ENCODE data around the gene PRPH.
"Not testable (repeated sequence)": the region's sequence is repeated elsewhere in the genome, so short reads cannot be mapped to it uniquely, and the experiment has no call there.

The PRPH gene

DNA sequence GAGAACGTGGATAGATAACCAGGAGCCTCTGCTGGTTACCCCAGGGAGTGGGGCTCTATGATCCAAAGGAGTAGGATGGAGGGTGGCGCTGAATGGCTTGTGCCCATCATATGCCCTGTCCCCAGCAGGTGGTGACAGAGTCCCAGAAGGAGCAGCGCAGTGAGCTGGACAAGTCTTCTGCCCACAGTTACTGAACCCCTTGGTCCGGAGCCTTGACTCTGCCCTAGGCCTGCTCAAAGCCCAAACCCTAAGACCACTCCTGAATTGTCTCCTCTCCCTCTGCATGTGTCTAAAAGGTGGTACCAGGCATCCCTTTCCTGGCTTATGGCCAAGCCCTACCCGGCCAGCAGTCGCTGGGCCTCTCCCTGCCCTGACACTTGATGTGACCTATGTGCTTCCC, 3.2 kb downstream of the PRPH start:
- DNase-seq (ENCODE audit: low read depth in 1 of 2, low spot score in 1 of 2) = no peak

- DNase-seq (ENCODE audit: low read depth in 1 of 2, low spot score in 1 of 2) = no peak
These were observed 6.8 kb downstream of the PRPH start for GRCh38 chr12:49301760-49302159.

DNA sequence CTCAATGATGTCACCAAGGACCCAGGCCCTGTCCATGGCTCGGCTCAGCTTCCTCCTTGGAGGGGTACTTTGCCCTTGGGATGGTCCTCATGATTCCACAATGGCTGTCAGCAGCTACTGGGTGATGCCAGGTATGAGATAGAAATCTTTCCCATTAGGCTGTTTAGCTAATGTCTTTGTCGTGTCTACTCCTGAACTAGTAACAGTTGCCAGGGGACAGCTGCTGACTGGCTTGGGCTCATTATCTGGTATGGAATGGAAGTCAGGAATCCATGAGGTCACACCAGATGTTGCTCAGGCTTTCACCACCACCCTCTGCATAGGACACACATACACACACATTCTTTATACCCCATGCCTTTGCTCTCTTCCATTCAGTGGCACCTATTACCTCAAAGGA, 9.2 kb downstream of the PRPH start:
- DNase-seq (ENCODE audit: low read depth in 1 of 2, low spot score in 1 of 2) = no peak

DNA sequence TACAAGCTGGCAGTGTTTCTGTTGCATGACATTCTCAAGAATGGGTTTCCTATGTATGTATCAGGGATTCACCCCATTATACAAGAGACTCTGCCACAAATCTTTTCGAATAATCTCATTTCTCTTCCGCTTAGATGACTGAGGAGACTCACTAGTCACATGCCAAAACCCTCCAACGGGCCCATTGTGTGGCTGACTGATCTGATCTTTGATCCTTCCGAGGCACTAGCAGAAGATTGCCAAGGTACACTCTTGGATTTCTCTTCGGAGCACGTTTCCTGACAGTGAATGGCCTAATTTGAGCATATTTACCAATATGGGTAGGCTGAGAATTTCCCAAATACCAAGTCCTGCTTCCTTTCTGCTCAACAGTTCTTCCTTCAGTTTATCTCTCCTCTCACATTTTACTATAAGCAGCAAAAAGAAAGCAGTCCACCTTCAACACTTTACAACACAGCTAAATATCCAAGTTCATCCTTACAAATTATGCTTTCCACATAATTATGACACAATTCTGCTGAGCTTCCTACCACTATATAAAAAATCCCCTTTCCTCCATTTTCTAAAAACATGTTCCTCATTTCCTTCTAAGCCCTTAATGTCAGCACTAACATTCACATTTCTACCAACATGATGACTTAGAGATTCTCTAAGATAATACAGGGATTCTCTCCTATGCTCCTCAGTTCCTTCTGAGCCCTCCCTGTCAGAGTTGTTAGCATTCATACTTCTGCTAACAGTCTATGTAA, 11.0 kb downstream of the PRPH start:
- DNase-seq (ENCODE audit: low read depth in 1 of 2, low spot score in 1 of 2) = no peak

GRCh38 chr12:49309386-49309785, 14.4 kb downstream of the PRPH start:
- DNase-seq (ENCODE audit: low read depth in 1 of 2, low spot score in 1 of 2) = no peak

- not testable (repeated sequence) for DNase-seq (ENCODE audit: low read depth in 1 of 2, low spot score in 1 of 2)
These were observed 15.6 kb downstream of the PRPH start for GRCh38 chr12:49310451-49311000.

- no peak for DNase-seq (ENCODE audit: low read depth in 1 of 2, low spot score in 1 of 2)
These were observed 19.9 kb downstream of the PRPH start for GRCh38 chr12:49314811-49315210.

- DNase-seq (ENCODE audit: low read depth in 1 of 2, low spot score in 1 of 2) = not testable (repeated sequence)
These were observed 22.2 kb downstream of the PRPH start for GRCh38 chr12:49317118-49317517.

DNA sequence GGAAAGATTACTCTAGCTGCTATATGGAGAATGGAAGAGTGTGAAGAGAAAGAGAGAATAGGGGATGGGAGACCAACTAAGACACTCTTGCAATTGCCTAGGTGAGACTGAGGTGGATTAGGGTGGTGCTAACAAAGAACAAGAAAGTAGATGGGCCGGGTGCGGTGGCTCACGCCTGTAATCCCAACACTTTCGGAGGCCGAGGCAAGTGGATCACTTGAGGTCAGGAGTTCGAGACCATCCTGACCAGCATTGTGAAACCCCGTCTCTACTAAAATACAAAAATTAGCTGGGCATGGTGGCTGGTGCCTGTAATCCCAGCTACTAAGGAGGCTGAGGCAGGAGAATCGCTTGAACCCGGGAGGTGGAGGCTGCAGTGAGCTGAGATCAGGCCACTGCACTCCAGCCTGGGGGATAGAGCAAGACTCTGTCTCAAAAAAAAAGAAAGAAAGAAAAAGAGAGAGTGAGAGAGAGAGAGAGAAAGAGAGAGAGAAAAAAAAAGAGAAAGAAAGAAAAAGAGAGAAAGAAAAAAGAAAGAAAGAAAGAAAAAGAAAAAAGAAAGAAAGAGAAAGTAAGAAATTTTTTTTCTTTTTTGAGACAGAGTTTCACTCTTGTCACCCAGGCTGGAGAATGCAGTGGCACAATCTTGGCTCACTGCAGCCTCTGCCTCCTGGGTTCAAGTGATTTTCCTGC, 25.6 kb downstream of the PRPH start:
- not testable (repeated sequence) for DNase-seq (ENCODE audit: low read depth in 1 of 2, low spot score in 1 of 2)

- DNase-seq (ENCODE audit: low read depth in 1 of 2, low spot score in 1 of 2) = no peak
These were observed 27.4 kb downstream of the PRPH start for GRCh38 chr12:49322367-49322707.

- peak; percentile 88 to 98 for DNase-seq (ENCODE audit: low read depth in 1 of 2, low spot score in 1 of 2)
These were observed 28.0 kb downstream of the PRPH start, which contains the start of gene TROAP for GRCh38 chr12:49322708-49323523. Gene TROAP (plus strand): TSS chr12:49323255. CDS start chr12:49323609, 354 bp downstream.

- no peak for DNase-seq (ENCODE audit: low read depth in 1 of 2, low spot score in 1 of 2)
These were observed 28.7 kb downstream of the PRPH start for GRCh38 chr12:49323524-49324097.

DNA sequence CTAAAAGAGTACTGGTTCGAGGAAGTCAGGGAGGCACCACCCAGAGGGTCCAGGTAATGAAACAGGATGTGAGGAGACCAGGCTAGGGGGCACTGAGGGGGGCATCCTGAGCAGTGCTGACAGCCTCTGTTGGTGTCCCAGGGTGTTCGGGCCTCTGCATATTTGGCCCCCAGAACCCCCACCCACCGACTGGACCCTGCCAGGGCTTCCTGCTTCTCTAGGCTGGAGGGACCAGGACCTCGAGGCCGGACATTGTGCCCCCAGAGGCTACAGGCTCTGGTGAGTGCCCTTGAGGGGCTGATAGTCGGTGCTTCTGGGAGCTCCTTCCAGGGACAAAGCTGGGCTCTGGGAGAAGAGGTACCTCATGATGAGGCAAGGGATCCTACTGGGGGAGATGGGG, 30.7 kb downstream of the PRPH start:
- no peak for DNase-seq (ENCODE audit: low read depth in 1 of 2, low spot score in 1 of 2)

DNA sequence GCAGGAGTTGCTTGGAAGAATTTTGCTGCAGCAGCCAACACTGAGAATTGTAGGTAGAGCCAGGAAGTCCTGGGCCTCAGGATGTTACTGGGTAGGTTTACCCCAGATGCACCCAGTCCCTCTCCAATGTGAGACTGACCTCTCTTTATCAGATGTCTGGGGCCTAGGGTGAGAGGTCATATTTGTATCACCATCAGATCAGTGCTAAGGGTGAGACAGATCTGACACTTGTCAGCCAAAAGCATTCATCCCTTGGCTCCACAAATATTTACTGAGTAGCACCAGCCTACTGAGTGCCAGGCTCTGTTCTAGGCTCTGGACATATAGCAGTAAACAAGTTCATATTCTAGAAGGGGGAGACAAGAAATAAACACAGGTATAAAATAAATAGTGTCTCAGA, 32.4 kb downstream of the PRPH start:
- no peak for DNase-seq (ENCODE audit: low read depth in 1 of 2, low spot score in 1 of 2)

- DNase-seq (ENCODE audit: low read depth in 1 of 2, low spot score in 1 of 2) = no peak
These were observed 32.9 kb downstream of the PRPH start for GRCh38 chr12:49327887-49328286.

DNA sequence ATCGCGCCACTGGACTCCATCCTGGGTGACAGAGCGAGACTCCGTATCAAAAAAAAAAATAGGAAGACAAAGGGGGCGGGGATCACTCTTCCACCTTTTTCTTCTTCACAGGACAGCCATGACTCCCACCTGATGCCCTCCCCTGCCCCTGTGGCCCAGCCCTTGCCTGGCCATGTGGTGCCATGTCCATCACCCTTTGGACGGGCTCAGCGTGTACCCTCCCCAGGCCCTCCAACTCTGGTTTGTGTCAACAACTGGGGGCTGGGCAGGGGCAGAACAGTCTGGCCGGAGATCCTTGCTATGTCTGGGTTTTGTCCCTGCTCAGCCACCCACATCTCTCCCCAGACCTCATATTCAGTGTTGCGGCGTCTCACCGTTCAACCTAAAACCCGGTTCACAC, 33.9 kb downstream of the PRPH start:
- DNase-seq (ENCODE audit: low read depth in 1 of 2, low spot score in 1 of 2) = no peak

- DNase-seq (ENCODE audit: low read depth in 1 of 2, low spot score in 1 of 2) = no peak
These were observed 35.2 kb downstream of the PRPH start for GRCh38 chr12:49330032-49330619.

GRCh38 chr12:49330631-49331379, 35.9 kb downstream of the PRPH start:
- no peak for DNase-seq (ENCODE audit: low read depth in 1 of 2, low spot score in 1 of 2)

GRCh38 chr12:49331380-49332222, 36.7 kb downstream of the PRPH start:
- DNase-seq (ENCODE audit: low read depth in 1 of 2, low spot score in 1 of 2) = no peak

All from activated CD4-positive, alpha-beta T cell treated with anti-CD3 and anti-CD28 coated beads, Interleukin-2, amount 50 U/mL, for 24 hours (primary cell).